Measurements from ENCODE around the gene NCOR1. TPM values are rescaled to one million over a fixed set of nuclear protein-coding genes. Genes with fewer than 3 reads are reported as not detected.

The NCOR1 gene
- total and polyA plus RNA-seq, 2 of the 13 experiments (the other 11 are each of a cell fraction or from before 2014, with no cell fraction given): 57.0 to 71.7 TPM

DNA sequence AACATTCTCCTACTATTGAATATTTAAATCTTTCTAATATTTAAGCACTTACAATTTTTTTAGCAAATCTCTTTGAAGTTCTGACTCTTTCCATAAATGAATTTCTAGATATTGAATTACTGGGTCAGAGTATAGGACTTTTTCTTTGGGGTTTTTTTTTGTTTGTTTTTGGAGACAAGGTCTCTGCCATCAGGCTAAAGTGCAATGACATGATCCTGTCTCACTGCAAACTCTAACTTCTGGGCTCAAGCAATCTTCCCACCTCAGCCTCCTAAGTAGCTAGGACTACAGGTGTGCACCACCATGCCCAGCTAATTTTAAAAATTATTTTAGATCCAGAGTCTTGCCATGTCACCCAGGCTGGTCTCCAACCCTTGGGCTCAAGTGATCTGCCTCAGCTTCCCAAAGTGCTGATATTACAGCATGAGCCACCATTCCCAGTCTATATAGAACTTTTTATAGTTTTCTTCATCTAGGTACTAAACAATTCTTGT is 26.6 kb upstream of the NCOR1 start:
- Histone ChIP-seq H4K20me1 (ENCODE audit: insufficient read depth, low read length) (no peaks in the 10 kb centered on the region), H2AFZ (ENCODE audit: low read length) (no peak overlapping the region), H3K36me3 (replicated peaks in 1 of 2; ENCODE audit: control insufficient read depth in 1 of 2, insufficient read depth in 2 of 2, low read length in 2 of 2) (no peaks in the 10 kb centered on the region), H3K79me2 (ENCODE audit: insufficient read depth, low read length) (no peaks in the 10 kb centered on the region), H3K4me2 (ENCODE audit: low read depth, low read length) (no peak overlapping the region), H3K9ac (ENCODE audit: insufficient read depth, low read depth, low read length) (no peak overlapping the region), H3K27me3 (ENCODE audit: control insufficient read depth in 1 of 2, insufficient read depth in 2 of 2, low read length in 2 of 2) (no peaks in the 10 kb centered on the region), H3K9me3 (ENCODE audit: low read length) (no peaks in the 10 kb centered on the region), H3K4me1 (ENCODE audit: insufficient read depth, low read length) (peaks cover 43% of the 10 kb centered on the region), H3K4me3 (replicated peaks in 1 of 3; ENCODE audit: insufficient read depth in 1 of 3, low read depth in 2 of 3, low read length in 3 of 3) (no peak overlapping the region), H3K27ac (ENCODE audit: extremely low read length, insufficient read depth, low read length) (no peak overlapping the region)
- ChIA-PET CTCF (ENCODE audit: low intra/inter-chr PET ratio, low total read pairs) (no interaction called here), POLR2A (interaction anchor here (0.6 kb wide), 1 partner anchor 79 kb away, joined by 3 read pairs; no protein-coding TSS in a partner anchor)
- ATAC-seq (no peak), DNase-seq (ENCODE audit: low spot score) (no peak), FAIRE-seq (no peak)
- intact Hi-C loops (cut with micrococcal nuclease; ENCODE audit: unreplicated experiment) (no loop called here), in situ Hi-C loops (cut with HindIII; ENCODE audit: extremely low pct_ligation_motif_present, low pct_unique_long_range_greater_than_20kb) (no loop called here)
- BruUV-seq (replicated peaks): no TSS peak
- TF ChIP-seq, protein P1, sequence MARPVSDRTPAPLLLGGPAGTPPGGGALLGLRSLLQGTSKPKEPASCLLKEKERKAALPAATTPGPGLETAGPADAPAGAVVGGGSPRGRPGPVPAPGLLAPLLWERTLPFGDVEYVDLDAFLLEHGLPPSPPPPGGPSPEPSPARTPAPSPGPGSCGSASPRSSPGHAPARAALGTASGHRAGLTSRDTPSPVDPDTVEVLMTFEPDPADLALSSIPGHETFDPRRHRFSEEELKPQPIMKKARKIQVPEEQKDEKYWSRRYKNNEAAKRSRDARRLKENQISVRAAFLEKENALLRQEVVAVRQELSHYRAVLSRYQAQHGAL (CRISPR knock-in tag; IDR thresholded peaks at IDR 0.05; ENCODE audit: not compliant biosample characterization): no peak
- TF ChIP-seq, protein P2, sequence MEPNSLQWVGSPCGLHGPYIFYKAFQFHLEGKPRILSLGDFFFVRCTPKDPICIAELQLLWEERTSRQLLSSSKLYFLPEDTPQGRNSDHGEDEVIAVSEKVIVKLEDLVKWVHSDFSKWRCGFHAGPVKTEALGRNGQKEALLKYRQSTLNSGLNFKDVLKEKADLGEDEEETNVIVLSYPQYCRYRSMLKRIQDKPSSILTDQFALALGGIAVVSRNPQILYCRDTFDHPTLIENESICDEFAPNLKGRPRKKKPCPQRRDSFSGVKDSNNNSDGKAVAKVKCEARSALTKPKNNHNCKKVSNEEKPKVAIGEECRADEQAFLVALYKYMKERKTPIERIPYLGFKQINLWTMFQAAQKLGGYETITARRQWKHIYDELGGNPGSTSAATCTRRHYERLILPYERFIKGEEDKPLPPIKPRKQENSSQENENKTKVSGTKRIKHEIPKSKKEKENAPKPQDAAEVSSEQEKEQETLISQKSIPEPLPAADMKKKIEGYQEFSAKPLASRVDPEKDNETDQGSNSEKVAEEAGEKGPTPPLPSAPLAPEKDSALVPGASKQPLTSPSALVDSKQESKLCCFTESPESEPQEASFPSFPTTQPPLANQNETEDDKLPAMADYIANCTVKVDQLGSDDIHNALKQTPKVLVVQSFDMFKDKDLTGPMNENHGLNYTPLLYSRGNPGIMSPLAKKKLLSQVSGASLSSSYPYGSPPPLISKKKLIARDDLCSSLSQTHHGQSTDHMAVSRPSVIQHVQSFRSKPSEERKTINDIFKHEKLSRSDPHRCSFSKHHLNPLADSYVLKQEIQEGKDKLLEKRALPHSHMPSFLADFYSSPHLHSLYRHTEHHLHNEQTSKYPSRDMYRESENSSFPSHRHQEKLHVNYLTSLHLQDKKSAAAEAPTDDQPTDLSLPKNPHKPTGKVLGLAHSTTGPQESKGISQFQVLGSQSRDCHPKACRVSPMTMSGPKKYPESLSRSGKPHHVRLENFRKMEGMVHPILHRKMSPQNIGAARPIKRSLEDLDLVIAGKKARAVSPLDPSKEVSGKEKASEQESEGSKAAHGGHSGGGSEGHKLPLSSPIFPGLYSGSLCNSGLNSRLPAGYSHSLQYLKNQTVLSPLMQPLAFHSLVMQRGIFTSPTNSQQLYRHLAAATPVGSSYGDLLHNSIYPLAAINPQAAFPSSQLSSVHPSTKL (CRISPR knock-in tag; IDR thresholded peaks at IDR 0.05): 0 out of 2 replicates have a peak, but pooled peaks have one; percentile 11
- TF ChIP-seq HNRNPLL (IDR thresholded peaks at IDR 0.05; ENCODE audit: low read depth, low read length, poor library complexity, severe bottlenecking) (no peak), NFYB (CRISPR knock-in tag; IDR thresholded peaks at IDR 0.05) (no peak), ZMYM3 (CRISPR knock-in tag; IDR thresholded peaks at IDR 0.05) (peak; percentile 87), ZNF260 (CRISPR knock-in tag; IDR thresholded peaks at IDR 0.05; ENCODE audit: borderline replicate concordance, low read depth) (no peak), CHCHD3 (CRISPR knock-in tag; IDR thresholded peaks at IDR 0.05) (no peak), GATAD2A (CRISPR knock-in tag; IDR thresholded peaks at IDR 0.05) (0 out of 2 replicates have a peak, but pooled peaks have one; percentile 19), ZNF460 (CRISPR knock-in tag; IDR thresholded peaks at IDR 0.05; ENCODE audit: borderline replicate concordance) (peak; percentile 96), ATAD3A (CRISPR knock-in tag; IDR thresholded peaks at IDR 0.05) (no peak), ZNF124 (CRISPR knock-in tag; IDR thresholded peaks at IDR 0.05) (no peak), SP1 (IDR thresholded peaks at IDR 0.05) (no peak), SP1 (CRISPR knock-in tag; IDR thresholded peaks at IDR 0.05) (no peak), RCOR2 (CRISPR knock-in tag; IDR thresholded peaks at IDR 0.05) (0 out of 2 replicates have a peak, but pooled peaks have one; percentile 41), MED13 (CRISPR knock-in tag; IDR thresholded peaks at IDR 0.05) (no peak), POLR2AphosphoS2 (IDR thresholded peaks at IDR 0.05; ENCODE audit: low read depth, low read length) (no peak), MEF2D (CRISPR knock-in tag; IDR thresholded peaks at IDR 0.05) (no peak), ATF1 (CRISPR knock-in tag; IDR thresholded peaks at IDR 0.05) (no peak)
- TF ChIP-seq, protein P3, sequence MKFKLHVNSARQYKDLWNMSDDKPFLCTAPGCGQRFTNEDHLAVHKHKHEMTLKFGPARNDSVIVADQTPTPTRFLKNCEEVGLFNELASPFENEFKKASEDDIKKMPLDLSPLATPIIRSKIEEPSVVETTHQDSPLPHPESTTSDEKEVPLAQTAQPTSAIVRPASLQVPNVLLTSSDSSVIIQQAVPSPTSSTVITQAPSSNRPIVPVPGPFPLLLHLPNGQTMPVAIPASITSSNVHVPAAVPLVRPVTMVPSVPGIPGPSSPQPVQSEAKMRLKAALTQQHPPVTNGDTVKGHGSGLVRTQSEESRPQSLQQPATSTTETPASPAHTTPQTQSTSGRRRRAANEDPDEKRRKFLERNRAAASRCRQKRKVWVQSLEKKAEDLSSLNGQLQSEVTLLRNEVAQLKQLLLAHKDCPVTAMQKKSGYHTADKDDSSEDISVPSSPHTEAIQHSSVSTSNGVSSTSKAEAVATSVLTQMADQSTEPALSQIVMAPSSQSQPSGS (CRISPR knock-in tag; IDR thresholded peaks at IDR 0.05): no peak
- TF ChIP-seq, protein P4, sequence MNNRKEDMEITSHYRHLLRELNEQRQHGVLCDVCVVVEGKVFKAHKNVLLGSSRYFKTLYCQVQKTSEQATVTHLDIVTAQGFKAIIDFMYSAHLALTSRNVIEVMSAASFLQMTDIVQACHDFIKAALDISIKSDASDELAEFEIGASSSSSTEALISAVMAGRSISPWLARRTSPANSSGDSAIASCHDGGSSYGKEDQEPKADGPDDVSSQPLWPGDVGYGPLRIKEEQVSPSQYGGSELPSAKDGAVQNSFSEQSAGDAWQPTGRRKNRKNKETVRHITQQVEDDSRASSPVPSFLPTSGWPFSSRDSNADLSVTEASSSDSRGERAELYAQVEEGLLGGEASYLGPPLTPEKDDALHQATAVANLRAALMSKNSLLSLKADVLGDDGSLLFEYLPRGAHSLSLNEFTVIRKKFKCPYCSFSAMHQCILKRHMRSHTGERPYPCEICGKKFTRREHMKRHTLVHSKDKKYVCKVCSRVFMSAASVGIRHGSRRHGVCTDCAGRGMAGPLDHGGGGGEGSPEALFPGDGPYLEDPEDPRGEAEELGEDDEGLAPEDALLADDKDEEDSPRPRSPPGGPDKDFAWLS (CRISPR knock-in tag; IDR thresholded peaks at IDR 0.05; ENCODE audit: borderline replicate concordance): no peak
